Measurements from ENCODE around the gene ACO2. TPM values are rescaled to one million over a fixed set of nuclear protein-coding genes. Genes with fewer than 3 reads are reported as not detected.

ACO2 gene
- total and polyA plus RNA-seq, 2 of the 8 experiments (the other 6 are each of a cell fraction or from before 2014, with no cell fraction given), result 52.8 to 75.4 TPM

- TF ChIP-seq YY1 (IDR thresholded peaks at IDR 0.05; ENCODE audit: low read depth, low read length) (0 out of 2 replicates have a peak, but pooled peaks have one; percentile 23), RXRA (IDR thresholded peaks at IDR 0.05; ENCODE audit: insufficient read depth, low read depth, low read length) (0 out of 2 replicates have a peak, but pooled peaks have one; percentile 14)
These were observed 13.0 kb downstream of the ACO2 start (continued) for GRCh38 chr22:41481925-41482318.

All from H1 (cell line).